Measurements from ENCODE around the gene HEG1. TPM values are rescaled to one million over a fixed set of nuclear protein-coding genes. Genes with fewer than 3 reads are reported as not detected.

HEG1 gene
- total and polyA plus RNA-seq, 2 of the 8 experiments (the other 6 are each of a cell fraction or from before 2014, with no cell fraction given) = 5.3 to 9.7 TPM

DNA sequence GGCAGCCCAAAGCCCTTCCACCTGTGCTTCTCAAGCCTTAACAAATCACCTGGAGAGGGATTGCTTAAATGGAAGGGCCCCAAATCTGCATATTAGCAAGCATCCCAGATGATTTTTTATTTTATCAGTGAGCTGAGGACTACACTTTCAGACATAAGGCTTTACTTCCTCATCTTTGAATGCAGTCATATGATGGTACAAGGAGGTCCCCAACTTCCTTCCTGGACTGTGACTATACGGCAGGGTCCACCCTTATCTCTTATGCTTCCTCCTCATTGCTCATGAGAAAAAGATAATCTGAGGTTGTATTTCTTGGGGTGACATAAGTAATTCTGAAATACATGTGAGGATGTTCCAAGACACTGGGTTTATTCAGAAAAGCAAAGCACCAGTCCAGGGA, 13.7 kb upstream of the HEG1 start:
- no peak for FAIRE-seq
- Histone ChIP-seq H2BK120ac (replicated peaks; ENCODE audit: low read depth, low read length) (no peak overlapping the region), H3K4ac (replicated peaks; ENCODE audit: insufficient read length, low read depth, low read length) (no peak overlapping the region), H4K20me1 (replicated peaks in 1 of 2; ENCODE audit: control insufficient read depth in 1 of 2, insufficient read depth in 2 of 2, low read length in 2 of 2) (no peaks in the 10 kb centered on the region), H3K18ac (ENCODE audit: extremely low read depth, low read length) (no peak overlapping the region), H3K14ac (ENCODE audit: insufficient read length) (no peak overlapping the region), H3K4me3 (ENCODE audit: extremely low read depth in 1 of 4, insufficient read depth in 2 of 4, low read depth in 3 of 4, low read length in 4 of 4) (no peak overlapping the region), H3K23ac (ENCODE audit: insufficient read length) (no peak overlapping the region), H3K79me1 (ENCODE audit: low read depth, low read length) (no peaks in the 10 kb centered on the region), H4K91ac (replicated peaks; ENCODE audit: insufficient read length, low read length) (no peak overlapping the region), H3K56ac (replicated peaks; ENCODE audit: insufficient read length, low read depth, low read length) (no peak overlapping the region), H3K79me2 (ENCODE audit: control insufficient read depth in 1 of 2, insufficient read depth in 2 of 2, low read length in 2 of 2) (no peaks in the 10 kb centered on the region), H3K9ac (replicated peaks in 1 of 4; ENCODE audit: extremely low read depth in 1 of 4, low read depth in 3 of 4, low read length in 3 of 4) (no peak overlapping the region), H3K27me3 (replicated peaks in 1 of 4; ENCODE audit: control insufficient read depth in 3 of 4, extremely low read depth in 1 of 4, insufficient read depth in 3 of 4, low read length in 3 of 4) (peaks cover 0 to 2% (median 0%) of the 10 kb centered on the region in 4 experiments; a peak in 1 of 7 replicates), H3K23me2 (ENCODE audit: low read depth, low read length) (no peaks in the 10 kb centered on the region), H3K4me2 (ENCODE audit: insufficient read depth in 1 of 2, low read depth in 2 of 2, low read length in 2 of 2) (no peak overlapping the region), H2BK5ac (ENCODE audit: low read depth, low read length) (no peak overlapping the region), H2AFZ (ENCODE audit: low read length) (no peak overlapping the region), H3K36me3 (ENCODE audit: control insufficient read depth in 2 of 4, insufficient read depth in 4 of 4, low read length in 3 of 4) (no peaks in the 10 kb centered on the region), H2BK12ac (ENCODE audit: low read depth, low read length) (no peak overlapping the region), H2BK15ac (ENCODE audit: low read length) (no peak overlapping the region), H2AK5ac (ENCODE audit: low read depth, low read length) (no peak overlapping the region), H3K27ac (ENCODE audit: low read depth, low read length) (no peak overlapping the region), H3K9me3 (ENCODE audit: insufficient read depth in 2 of 2, low read depth in 1 of 2, low read length in 1 of 2) (no peaks in the 10 kb centered on the region), H4K8ac (ENCODE audit: extremely low read depth, insufficient read depth, low read length) (no peak overlapping the region), H3K4me1 (replicated peaks in 1 of 4; ENCODE audit: control insufficient read depth in 3 of 4, insufficient read depth in 4 of 4, low read length in 3 of 4) (no peaks in the 10 kb centered on the region; a peak in 1 of 7 replicates), H2BK20ac (ENCODE audit: low read length) (no peak overlapping the region), H4K5ac (ENCODE audit: insufficient read length, low read depth, low read length) (no peak overlapping the region)
- no peak for DNase-seq (ENCODE audit: low read depth in 1 of 2, low spot score in 2 of 2)
- 95% methylated on average over 1 of the region's 1 CpG; no CpG with 5 or more reads in 1 of the 2 experiments for WGBS, 2 experiments (ENCODE audit: extremely low coverage in 1 of 2, insufficient coverage in 1 of 2, insufficient read length in 1 of 2, insufficient replicate concordance in 2 of 2, low coverage in 1 of 2, low lambda C conversion rate in 2 of 2, missing lambda C conversion rate in 1 of 2)
- TF ChIP-seq TCF12 (IDR thresholded peaks at IDR 0.05; ENCODE audit: low read depth, low read length) (no peak), SP1 (IDR thresholded peaks at IDR 0.05; ENCODE audit: low read depth, low read length) (no peak), KDM4A (IDR thresholded peaks at IDR 0.05; ENCODE audit: low read depth, low read length, severe bottlenecking) (no peak), CREB1 (IDR thresholded peaks at IDR 0.05) (no peak), RXRA (IDR thresholded peaks at IDR 0.05; ENCODE audit: insufficient read depth, low read depth, low read length) (no peak), YY1 (IDR thresholded peaks at IDR 0.05; ENCODE audit: low read depth, low read length) (no peak), EGR1 (IDR thresholded peaks at IDR 0.05; ENCODE audit: borderline replicate concordance, low read depth, low read length) (no peak), KDM1A (IDR thresholded peaks at IDR 0.05; ENCODE audit: borderline replicate concordance, low read length) (no peak), EZH2 (IDR thresholded peaks at IDR 0.05; ENCODE audit: low read depth, low read length, severe bottlenecking) (no peak), KDM5A (IDR thresholded peaks at IDR 0.05; ENCODE audit: low read length) (no peak)
- TF ChIP-seq, protein P1, sequence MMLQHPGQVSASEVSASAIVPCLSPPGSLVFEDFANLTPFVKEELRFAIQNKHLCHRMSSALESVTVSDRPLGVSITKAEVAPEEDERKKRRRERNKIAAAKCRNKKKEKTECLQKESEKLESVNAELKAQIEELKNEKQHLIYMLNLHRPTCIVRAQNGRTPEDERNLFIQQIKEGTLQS (IDR thresholded peaks at IDR 0.05; ENCODE audit: insufficient read depth, low read depth, low read length) = no peak
- ChIA-PET POLR2A (ENCODE audit: partially characterized antibody) (no interaction called here), CTCF (ENCODE audit: partially characterized antibody) (interaction anchor here (1.6 kb wide), 1 partner anchor 11 kb away, joined by 5 read pairs; no protein-coding TSS in a partner anchor)

Data from H1 (cell line).